ENCODE measurements around the gene ORC1.

GRCh38 chr1:52402860-52403240, 1.4 kb downstream of the ORC1 start:
- TF ChIP-seq CTCF (IDR thresholded peaks at IDR 0.05): no peak
- TF ChIP-seq POLR2A (IDR thresholded peaks at IDR 0.05): no peak
